ENCODE results near the gene NFXL1.

The NFXL1 gene

DNA sequence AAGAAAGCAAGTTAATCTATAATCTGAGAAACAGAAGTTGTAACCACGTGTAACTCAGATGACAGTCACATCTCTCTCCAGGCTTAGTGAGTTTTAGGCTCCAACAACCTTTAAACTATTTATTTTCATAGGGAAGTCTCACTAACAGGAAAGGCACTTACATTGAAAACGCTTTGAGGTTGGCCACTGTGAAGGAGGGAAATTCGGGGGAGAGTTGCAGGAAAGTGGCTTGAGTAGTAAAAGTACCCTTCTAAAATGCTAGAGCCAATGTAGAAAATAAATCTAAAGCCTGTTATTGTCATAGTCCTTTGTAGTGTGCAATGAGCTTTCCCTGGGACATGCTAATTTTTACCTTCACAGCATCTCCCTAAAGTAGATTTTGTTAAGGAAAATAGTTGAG, 995 bp upstream of the NFXL1 start:
- H3K4me3 ChIP-seq (ENCODE audit: low read depth, low read length), result peak overlapping the region; percentile 83
- TF ChIP-seq, protein P1, sequence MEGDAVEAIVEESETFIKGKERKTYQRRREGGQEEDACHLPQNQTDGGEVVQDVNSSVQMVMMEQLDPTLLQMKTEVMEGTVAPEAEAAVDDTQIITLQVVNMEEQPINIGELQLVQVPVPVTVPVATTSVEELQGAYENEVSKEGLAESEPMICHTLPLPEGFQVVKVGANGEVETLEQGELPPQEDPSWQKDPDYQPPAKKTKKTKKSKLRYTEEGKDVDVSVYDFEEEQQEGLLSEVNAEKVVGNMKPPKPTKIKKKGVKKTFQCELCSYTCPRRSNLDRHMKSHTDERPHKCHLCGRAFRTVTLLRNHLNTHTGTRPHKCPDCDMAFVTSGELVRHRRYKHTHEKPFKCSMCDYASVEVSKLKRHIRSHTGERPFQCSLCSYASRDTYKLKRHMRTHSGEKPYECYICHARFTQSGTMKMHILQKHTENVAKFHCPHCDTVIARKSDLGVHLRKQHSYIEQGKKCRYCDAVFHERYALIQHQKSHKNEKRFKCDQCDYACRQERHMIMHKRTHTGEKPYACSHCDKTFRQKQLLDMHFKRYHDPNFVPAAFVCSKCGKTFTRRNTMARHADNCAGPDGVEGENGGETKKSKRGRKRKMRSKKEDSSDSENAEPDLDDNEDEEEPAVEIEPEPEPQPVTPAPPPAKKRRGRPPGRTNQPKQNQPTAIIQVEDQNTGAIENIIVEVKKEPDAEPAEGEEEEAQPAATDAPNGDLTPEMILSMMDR (IDR thresholded peaks at IDR 0.05; ENCODE audit: insufficient read depth, low read depth, low read length, missing control alignments), result no peak
- peak; percentile 2 for DNase-seq (ENCODE audit: low read depth)

- no peak for DNase-seq (ENCODE audit: low read depth)
- peak overlapping the region; percentile 83 for H3K4me3 ChIP-seq (ENCODE audit: low read depth, low read length)
- TF ChIP-seq, protein P1 (IDR thresholded peaks at IDR 0.05; ENCODE audit: insufficient read depth, low read depth, low read length, missing control alignments), result no peak
Measured at GRCh38 chr4:47914926-47915237, 499 bp upstream of the NFXL1 start.

DNA sequence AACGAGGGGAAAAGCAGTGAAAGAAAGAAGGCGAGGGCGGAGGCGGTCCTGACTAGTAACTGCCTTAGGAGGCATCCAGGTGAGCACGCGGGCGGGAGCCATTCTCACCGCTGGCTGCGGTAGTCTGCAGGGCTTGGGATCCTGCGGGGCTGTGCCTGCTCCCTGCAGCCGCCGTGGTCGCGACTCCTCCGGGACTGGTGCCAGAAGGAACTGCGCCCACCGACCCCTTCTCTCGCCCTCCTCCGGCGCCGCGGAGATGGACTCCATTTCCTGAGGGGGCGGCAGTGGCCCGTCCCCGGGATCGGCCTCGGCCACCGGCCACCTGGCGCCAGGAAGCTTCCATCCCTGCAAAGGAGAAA, 543 bp downstream of the NFXL1 start:
- DNase-seq (ENCODE audit: low read depth), result peak; percentile 43
- TF ChIP-seq, protein P1 (IDR thresholded peaks at IDR 0.05; ENCODE audit: insufficient read depth, low read depth, low read length, missing control alignments), result peak; percentile 0
- peak overlapping the region; percentile 97 for H3K4me3 ChIP-seq (ENCODE audit: low read depth, low read length)

GRCh38 chr4:47913330-47913729, 1.1 kb downstream of the NFXL1 start:
- H3K4me3 ChIP-seq (ENCODE audit: low read depth, low read length), result peak overlapping the region; percentile 97
- DNase-seq (ENCODE audit: low read depth), result peak; percentile 10
- TF ChIP-seq, protein P1 (IDR thresholded peaks at IDR 0.05; ENCODE audit: insufficient read depth, low read depth, low read length, missing control alignments), result no peak

DNA sequence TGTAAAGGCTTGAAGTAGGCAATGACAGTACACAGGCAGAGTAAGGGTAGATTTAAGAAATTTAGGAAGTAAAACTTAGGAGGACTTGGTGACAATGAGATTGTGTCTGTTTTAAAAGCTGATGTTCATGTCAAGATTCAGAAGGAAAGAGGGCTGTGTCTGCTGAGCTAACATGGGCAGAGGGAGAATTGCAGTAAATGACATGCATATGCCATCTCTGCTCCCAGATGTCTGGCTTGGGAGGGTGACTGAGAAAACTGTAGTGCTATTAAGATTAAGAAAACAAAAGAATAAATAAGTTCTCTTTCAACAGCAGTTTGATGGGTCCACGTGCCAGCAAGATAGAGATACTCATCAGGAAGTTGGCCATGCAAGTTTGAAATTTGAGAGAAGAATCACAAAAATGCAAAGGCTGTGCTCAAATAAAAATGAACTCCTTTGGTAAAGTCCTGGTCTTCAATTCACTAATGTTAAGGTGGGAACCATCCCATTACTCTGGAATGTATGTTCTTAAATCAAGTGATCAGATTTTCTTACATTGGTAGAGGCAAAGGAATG, 7.2 kb downstream of the NFXL1 start:
- H3K4me3 ChIP-seq (ENCODE audit: low read depth, low read length), result no peak overlapping the region
- TF ChIP-seq, protein P1 (IDR thresholded peaks at IDR 0.05; ENCODE audit: insufficient read depth, low read depth, low read length, missing control alignments), result no peak
- no peak for DNase-seq (ENCODE audit: low read depth)

GRCh38 chr4:47899639-47900038, 14.7 kb downstream of the NFXL1 start:
- TF ChIP-seq, protein P1 (IDR thresholded peaks at IDR 0.05; ENCODE audit: insufficient read depth, low read depth, low read length, missing control alignments), result no peak
- no peak for DNase-seq (ENCODE audit: low read depth)
- H3K4me3 ChIP-seq (ENCODE audit: low read depth, low read length), result no peak overlapping the region

DNA sequence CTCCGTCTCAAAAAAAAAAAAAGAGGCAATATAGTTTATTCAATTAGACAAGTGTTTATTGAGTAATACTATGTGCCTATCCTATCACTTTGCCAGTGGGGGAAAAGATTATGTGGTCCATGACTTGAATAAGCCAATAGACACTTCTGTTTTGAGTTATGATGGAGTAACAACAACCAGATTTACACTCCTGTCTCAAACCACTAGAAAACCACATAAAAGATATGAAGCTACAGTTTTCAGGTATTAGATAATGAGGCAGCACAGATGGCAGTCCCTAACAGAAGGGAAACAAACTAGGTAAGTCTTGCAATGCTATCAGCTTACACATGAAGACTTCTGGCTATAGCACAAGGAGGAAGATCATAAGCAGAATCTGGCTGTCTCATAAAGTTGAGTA, 22.5 kb downstream of the NFXL1 start:
- TF ChIP-seq, protein P1 (IDR thresholded peaks at IDR 0.05; ENCODE audit: insufficient read depth, low read depth, low read length, missing control alignments), result no peak
- H3K4me3 ChIP-seq (ENCODE audit: low read depth, low read length), result no peak overlapping the region

More for the DNA sequence above, 22.5 kb downstream of the NFXL1 start:
- DNase-seq (ENCODE audit: low read depth), result no peak

All from GM12865 (cell line).